Tibial nerve (tissue), 4 donors: ENCODE data around the gene RAP1GAP2.

ENCODE experiments used
- EP300 ChIP-seq, 2 donors: sonication (generic); formaldehyde crosslinking; IDR thresholded peaks; one replicate each; pipeline ENCODE4 v1.6.1; 2017; ENCODE audit warnings: antibody characterized with exemption in 2 of 2, mild to moderate bottlenecking in 1 of 2
- POLR2A ChIP-seq, 2 donors: fragments of 450-650 bp; IDR thresholded peaks; one replicate each; pipeline ENCODE4 v1.6.1; 2017; ENCODE audit warnings: antibody characterized with exemption in 2 of 2, mild to moderate bottlenecking in 2 of 2, moderate library complexity in 2 of 2
- TF ChIP-seq, protein P1 (sequence below), 5 experiments: fragments of 200-600 bp in 3 of 5; fragments of 450-650 bp in 2 of 5; sonication (generic) in 3 of 5; IDR thresholded peaks; one replicate each; pipeline ENCODE4 v1.5.1; 2016 to 2019; ENCODE audit warnings: antibody characterized with exemption in 5 of 5, mild to moderate bottlenecking in 3 of 5, moderate library complexity in 2 of 5

- TF ChIP-seq EP300 (IDR thresholded peaks at IDR 0.05) = no peak
- TF ChIP-seq, protein P1, sequence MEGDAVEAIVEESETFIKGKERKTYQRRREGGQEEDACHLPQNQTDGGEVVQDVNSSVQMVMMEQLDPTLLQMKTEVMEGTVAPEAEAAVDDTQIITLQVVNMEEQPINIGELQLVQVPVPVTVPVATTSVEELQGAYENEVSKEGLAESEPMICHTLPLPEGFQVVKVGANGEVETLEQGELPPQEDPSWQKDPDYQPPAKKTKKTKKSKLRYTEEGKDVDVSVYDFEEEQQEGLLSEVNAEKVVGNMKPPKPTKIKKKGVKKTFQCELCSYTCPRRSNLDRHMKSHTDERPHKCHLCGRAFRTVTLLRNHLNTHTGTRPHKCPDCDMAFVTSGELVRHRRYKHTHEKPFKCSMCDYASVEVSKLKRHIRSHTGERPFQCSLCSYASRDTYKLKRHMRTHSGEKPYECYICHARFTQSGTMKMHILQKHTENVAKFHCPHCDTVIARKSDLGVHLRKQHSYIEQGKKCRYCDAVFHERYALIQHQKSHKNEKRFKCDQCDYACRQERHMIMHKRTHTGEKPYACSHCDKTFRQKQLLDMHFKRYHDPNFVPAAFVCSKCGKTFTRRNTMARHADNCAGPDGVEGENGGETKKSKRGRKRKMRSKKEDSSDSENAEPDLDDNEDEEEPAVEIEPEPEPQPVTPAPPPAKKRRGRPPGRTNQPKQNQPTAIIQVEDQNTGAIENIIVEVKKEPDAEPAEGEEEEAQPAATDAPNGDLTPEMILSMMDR (IDR thresholded peaks at IDR 0.05) = no peak
- no peak for TF ChIP-seq POLR2A (IDR thresholded peaks at IDR 0.05)
Measured at GRCh38 chr17:3024346-3024745, 228.1 kb downstream of the RAP1GAP2 start.
